Measurements from ENCODE around the gene DNAJC13.

Gene DNAJC13

DNA sequence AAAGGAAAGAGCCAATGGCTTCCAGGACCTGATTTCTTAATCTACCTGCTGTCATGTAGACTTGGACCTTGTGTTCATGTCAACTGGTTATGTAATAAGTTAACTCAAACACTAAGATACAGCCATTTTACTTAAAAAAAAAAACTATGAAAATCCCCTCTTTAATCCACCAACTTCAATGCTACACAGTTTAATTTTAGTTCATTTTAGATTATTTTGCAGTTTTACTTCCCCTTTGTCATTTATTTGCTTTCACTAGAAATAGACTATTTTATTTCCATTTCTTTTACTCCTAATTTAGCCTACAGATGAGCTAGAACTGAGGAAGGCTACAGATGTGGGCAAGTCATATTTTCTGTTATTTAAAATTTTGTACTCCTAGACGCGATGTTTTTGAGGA, 10.7 kb upstream of the DNAJC13 start:
- H3K9ac ChIP-seq (ENCODE audit: low read depth, low read length) = no peak overlapping the region
- no peaks in the 10 kb centered on the region for H3K36me3 ChIP-seq (ENCODE audit: insufficient read depth, low read length)
- no peaks in the 10 kb centered on the region for H3K4me1 ChIP-seq (ENCODE audit: insufficient read depth, low read length)
- TF ChIP-seq, protein P1, sequence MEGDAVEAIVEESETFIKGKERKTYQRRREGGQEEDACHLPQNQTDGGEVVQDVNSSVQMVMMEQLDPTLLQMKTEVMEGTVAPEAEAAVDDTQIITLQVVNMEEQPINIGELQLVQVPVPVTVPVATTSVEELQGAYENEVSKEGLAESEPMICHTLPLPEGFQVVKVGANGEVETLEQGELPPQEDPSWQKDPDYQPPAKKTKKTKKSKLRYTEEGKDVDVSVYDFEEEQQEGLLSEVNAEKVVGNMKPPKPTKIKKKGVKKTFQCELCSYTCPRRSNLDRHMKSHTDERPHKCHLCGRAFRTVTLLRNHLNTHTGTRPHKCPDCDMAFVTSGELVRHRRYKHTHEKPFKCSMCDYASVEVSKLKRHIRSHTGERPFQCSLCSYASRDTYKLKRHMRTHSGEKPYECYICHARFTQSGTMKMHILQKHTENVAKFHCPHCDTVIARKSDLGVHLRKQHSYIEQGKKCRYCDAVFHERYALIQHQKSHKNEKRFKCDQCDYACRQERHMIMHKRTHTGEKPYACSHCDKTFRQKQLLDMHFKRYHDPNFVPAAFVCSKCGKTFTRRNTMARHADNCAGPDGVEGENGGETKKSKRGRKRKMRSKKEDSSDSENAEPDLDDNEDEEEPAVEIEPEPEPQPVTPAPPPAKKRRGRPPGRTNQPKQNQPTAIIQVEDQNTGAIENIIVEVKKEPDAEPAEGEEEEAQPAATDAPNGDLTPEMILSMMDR (IDR thresholded peaks at IDR 0.05; ENCODE audit: borderline replicate concordance, extremely low read depth, low read length, poor library complexity, severe bottlenecking) = no peak
- no peak for TF ChIP-seq EZH2 (IDR thresholded peaks at IDR 0.05; ENCODE audit: borderline replicate concordance, low read depth, low read length, severe bottlenecking)
- H3K27ac ChIP-seq (ENCODE audit: low read length) = no peak overlapping the region
- peaks cover 26% of the 10 kb centered on the region for H3K27me3 ChIP-seq (ENCODE audit: insufficient read depth, low read length, poor library complexity)
- no peaks in the 10 kb centered on the region for H3K9me3 ChIP-seq (ENCODE audit: insufficient read depth, low read length, severe bottlenecking)
- ATAC-seq (ENCODE audit: insufficient read depth, low read depth) = no peak
- no peak overlapping the region for H3K4me3 ChIP-seq (ENCODE audit: low read depth in 1 of 2, low read length in 2 of 2)
- DNase-seq = no peak
- H3K4me2 ChIP-seq (ENCODE audit: insufficient read depth, low read length) = no peak overlapping the region
- no peak overlapping the region for H2AFZ ChIP-seq (ENCODE audit: low read depth, low read length)
- no peaks in the 10 kb centered on the region for H4K20me1 ChIP-seq (ENCODE audit: insufficient read depth, low read length)
- no peaks in the 10 kb centered on the region for H3K79me2 ChIP-seq (ENCODE audit: insufficient read depth, low read length)

DNA sequence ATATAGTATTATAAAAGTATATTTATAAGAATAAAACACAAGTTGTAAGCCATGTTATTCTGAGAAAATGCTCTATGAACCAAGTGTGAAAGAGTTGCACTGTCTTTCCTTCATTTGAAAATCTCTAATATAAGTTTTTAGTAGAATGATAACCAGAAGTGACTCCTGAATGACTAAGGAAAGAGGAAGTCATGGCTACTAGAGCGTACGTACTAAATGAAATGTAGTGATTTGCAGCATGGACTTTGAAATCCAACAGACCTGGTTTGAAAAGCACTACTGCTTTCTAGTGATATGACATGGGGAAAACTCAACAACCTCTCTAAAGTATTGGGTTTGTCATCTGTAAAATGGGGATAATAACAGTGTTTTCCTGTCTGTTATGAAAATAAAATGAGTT, 10.3 kb upstream of the DNAJC13 start:
- TF ChIP-seq EZH2 (IDR thresholded peaks at IDR 0.05; ENCODE audit: borderline replicate concordance, low read depth, low read length, severe bottlenecking) = no peak
- TF ChIP-seq, protein P1 (IDR thresholded peaks at IDR 0.05; ENCODE audit: borderline replicate concordance, extremely low read depth, low read length, poor library complexity, severe bottlenecking) = no peak
- Histone ChIP-seq H2AFZ (ENCODE audit: low read depth, low read length) (no peak overlapping the region), H3K27ac (ENCODE audit: low read length) (no peak overlapping the region), H4K20me1 (ENCODE audit: insufficient read depth, low read length) (no peaks in the 10 kb centered on the region), H3K4me2 (ENCODE audit: insufficient read depth, low read length) (no peak overlapping the region), H3K4me1 (ENCODE audit: insufficient read depth, low read length) (no peaks in the 10 kb centered on the region), H3K79me2 (ENCODE audit: insufficient read depth, low read length) (no peaks in the 10 kb centered on the region), H3K9ac (ENCODE audit: low read depth, low read length) (no peak overlapping the region), H3K36me3 (ENCODE audit: insufficient read depth, low read length) (no peaks in the 10 kb centered on the region), H3K27me3 (ENCODE audit: insufficient read depth, low read length, poor library complexity) (peaks cover 24% of the 10 kb centered on the region), H3K9me3 (ENCODE audit: insufficient read depth, low read length, severe bottlenecking) (no peaks in the 10 kb centered on the region), H3K4me3 (ENCODE audit: low read depth in 1 of 2, low read length in 2 of 2) (no peak overlapping the region)
- no peak for DNase-seq
- ATAC-seq (ENCODE audit: insufficient read depth, low read depth) = no peak

DNA sequence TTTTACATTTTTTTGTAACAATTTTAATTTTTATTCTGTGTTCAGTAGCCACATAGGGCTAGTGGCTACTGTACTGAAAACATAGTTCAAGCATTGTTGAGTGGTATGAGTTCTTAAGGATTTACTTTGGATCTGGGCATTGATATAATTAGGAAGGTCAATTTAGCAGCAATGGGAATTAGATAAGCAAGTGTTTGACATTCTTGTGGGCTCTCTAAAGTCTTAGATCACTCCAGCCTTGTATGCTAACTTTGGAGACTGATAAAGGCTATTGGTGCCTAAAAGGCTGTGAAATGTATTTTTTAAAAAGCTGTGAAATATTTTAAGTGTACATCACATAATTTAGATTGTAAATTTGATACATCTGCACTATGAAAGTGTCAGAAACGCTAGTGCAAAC, 2.5 kb upstream of the DNAJC13 start:
- DNase-seq = no peak
- Histone ChIP-seq H3K9ac (ENCODE audit: low read depth, low read length) (no peak overlapping the region), H3K4me2 (ENCODE audit: insufficient read depth, low read length) (no peak overlapping the region), H3K27me3 (ENCODE audit: insufficient read depth, low read length, poor library complexity) (peaks cover 3% of the 10 kb centered on the region), H3K4me1 (ENCODE audit: insufficient read depth, low read length) (peaks cover 20% of the 10 kb centered on the region), H2AFZ (ENCODE audit: low read depth, low read length) (no peak overlapping the region), H3K27ac (ENCODE audit: low read length) (no peak overlapping the region), H3K4me3 (ENCODE audit: low read depth in 1 of 2, low read length in 2 of 2) (no peak overlapping the region), H3K79me2 (ENCODE audit: insufficient read depth, low read length) (peaks cover 23% of the 10 kb centered on the region), H3K36me3 (ENCODE audit: insufficient read depth, low read length) (0 out of 2 replicates have a peak, but pooled peaks cover 1% of the 10 kb centered on the region), H4K20me1 (ENCODE audit: insufficient read depth, low read length) (no peaks in the 10 kb centered on the region), H3K9me3 (ENCODE audit: insufficient read depth, low read length, severe bottlenecking) (no peaks in the 10 kb centered on the region)
- no peak for ATAC-seq (ENCODE audit: insufficient read depth, low read depth)
- TF ChIP-seq, protein P1 (IDR thresholded peaks at IDR 0.05; ENCODE audit: borderline replicate concordance, extremely low read depth, low read length, poor library complexity, severe bottlenecking) = no peak
- TF ChIP-seq EZH2 (IDR thresholded peaks at IDR 0.05; ENCODE audit: borderline replicate concordance, low read depth, low read length, severe bottlenecking) = no peak

DNA sequence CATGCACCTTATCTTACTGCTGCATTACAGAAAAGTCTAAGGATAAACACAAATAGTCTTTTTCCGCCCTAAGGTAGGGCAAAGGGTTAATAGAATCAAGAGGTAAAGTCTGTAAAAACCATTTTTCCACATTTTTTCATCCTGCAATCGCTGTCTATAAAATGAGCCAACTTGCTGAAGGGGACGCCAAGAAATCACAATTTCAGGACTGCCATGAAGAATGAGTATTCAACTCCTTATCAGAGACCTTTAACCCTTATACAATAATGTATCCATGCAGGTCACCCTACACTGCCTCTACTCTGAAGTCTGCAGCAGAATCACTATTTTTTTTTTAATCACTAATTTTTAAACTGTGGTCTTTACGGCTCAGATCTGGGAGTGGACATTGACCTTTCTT, 1.1 kb upstream of the DNAJC13 start:
- Histone ChIP-seq H3K9ac (ENCODE audit: low read depth, low read length) (no peak overlapping the region), H3K4me3 (ENCODE audit: low read depth in 1 of 2, low read length in 2 of 2) (no peak overlapping the region), H3K27me3 (ENCODE audit: insufficient read depth, low read length, poor library complexity) (no peaks in the 10 kb centered on the region), H3K4me2 (ENCODE audit: insufficient read depth, low read length) (peak overlapping the region; percentile 79; the same call in 1 of the 2 replicates), H3K79me2 (ENCODE audit: insufficient read depth, low read length) (peaks cover 36% of the 10 kb centered on the region), H3K9me3 (ENCODE audit: insufficient read depth, low read length, severe bottlenecking) (no peaks in the 10 kb centered on the region), H2AFZ (ENCODE audit: low read depth, low read length) (peak overlapping the region; percentile 99), H3K36me3 (ENCODE audit: insufficient read depth, low read length) (peaks cover 11% of the 10 kb centered on the region; the same call in 1 of the 2 replicates), H3K27ac (ENCODE audit: low read length) (no peak overlapping the region), H4K20me1 (ENCODE audit: insufficient read depth, low read length) (no peaks in the 10 kb centered on the region), H3K4me1 (ENCODE audit: insufficient read depth, low read length) (peaks cover 28% of the 10 kb centered on the region)
- ATAC-seq (ENCODE audit: insufficient read depth, low read depth) (no peak), DNase-seq (no peak)
- TF ChIP-seq EZH2 (IDR thresholded peaks at IDR 0.05; ENCODE audit: borderline replicate concordance, low read depth, low read length, severe bottlenecking) = no peak
